Fibroblast of lung (primary cell): Measurements from ENCODE around the gene TFAP2E. TPM values are rescaled to one million over a fixed set of nuclear protein-coding genes. Genes with fewer than 3 reads are reported as not detected.

Source experiments
- DNase-seq, 2 donors: peaks; one replicate each; pipeline versions ENCODE4 v3.0.0 to v3.0.0-alpha.2; 2010; ENCODE audit warnings: low read depth in 2 of 2
- H2AFZ ChIP-seq: 2 replicates; pipeline ENCODE4 v1.5.1; 2012; ENCODE audit warnings: low read length, control low read depth, inconsistent platforms
- H3K27ac ChIP-seq: 2 replicates; pipeline ENCODE4 v1.5.1; 2011; ENCODE audit warnings: low read length, control low read depth; ENCODE audit not compliant: insufficient read depth
- H3K27me3 ChIP-seq: 2 replicates; pipeline ENCODE4 v1.5.1; 2011; ENCODE audit warnings: mild to moderate bottlenecking, low read length; ENCODE audit not compliant: control insufficient read depth, insufficient read depth
- H3K36me3 ChIP-seq: 2 replicates; pipeline ENCODE4 v1.5.1; 2011; ENCODE audit warnings: low read length; ENCODE audit not compliant: control insufficient read depth, insufficient read depth
- H3K4me1 ChIP-seq: 2 replicates; pipeline ENCODE4 v1.5.1; 2011; ENCODE audit warnings: low read length; ENCODE audit not compliant: control insufficient read depth, insufficient read depth; ENCODE audit errors: extremely low read depth
- H3K4me2 ChIP-seq: 2 replicates; pipeline ENCODE4 v1.5.1; 2011; ENCODE audit warnings: low read length, control low read depth; ENCODE audit not compliant: insufficient read depth; ENCODE audit errors: extremely low read depth
- H3K4me3 ChIP-seq, 4 experiments: fragments of 200-600 bp in 1 of 4; sonication (generic) in 1 of 4; replicated peaks in 1 of 4; 2 replicates each; pipeline ENCODE4 v1.5.1; 2011 to 2016; ENCODE audit warnings: low read length in 4 of 4, low read depth in 3 of 4, mild to moderate bottlenecking in 3 of 4, control low read depth in 2 of 4, inconsistent platforms in 1 of 4, mixed read lengths in 1 of 4; ENCODE audit not compliant: insufficient read depth in 1 of 4; ENCODE audit errors: control extremely low read depth in 1 of 4
- H3K79me2 ChIP-seq: 2 replicates; pipeline ENCODE4 v1.5.1; 2012; ENCODE audit warnings: mild to moderate bottlenecking, low read length, inconsistent platforms; ENCODE audit not compliant: control insufficient read depth, insufficient read depth
- H3K9ac ChIP-seq: 2 replicates; pipeline ENCODE4 v1.5.1; 2011; ENCODE audit warnings: mild to moderate bottlenecking, low read length, control low read depth; ENCODE audit not compliant: insufficient read depth
- H3K9me3 ChIP-seq: 2 replicates; pipeline ENCODE4 v1.5.1; 2012; ENCODE audit warnings: low read depth, low read length; ENCODE audit not compliant: control insufficient read depth, insufficient read depth
- H4K20me1 ChIP-seq: 2 replicates; pipeline ENCODE4 v1.5.1; 2011; ENCODE audit warnings: low read length; ENCODE audit not compliant: control insufficient read depth, insufficient read depth; ENCODE audit errors: extremely low read depth
- EZH2 ChIP-seq: IDR thresholded peaks from 2 replicates; pipeline ENCODE4 v1.5.1; 2012; ENCODE audit warnings: low read length, control low read depth, mild to moderate bottlenecking; ENCODE audit errors: missing control alignments
- polyA plus RNA-seq, 2 donors: library from polyadenylated mRNA; depleted of rRNA in 1 of 2; stranded (reverse) in 1 of 2; unstranded in 1 of 2; fragments of >200 nt; gene quantifications; 2 replicates each; pipeline ENCODE4 v1.2.1, GENCODE V29; 2011 to 2012; ENCODE audit warnings: missing spikeins in 1 of 2
- total RNA-seq: library from RNA; depleted of rRNA; stranded (reverse); fragments of >200 nt; gene quantifications from 2 replicates; pipeline ENCODE4 v1.2.1, GENCODE V29; 2014
- TF ChIP-seq, protein P1 (sequence below), 2 donors: IDR thresholded peaks in 1 of 2; conservative IDR thresholded peaks in 1 of 2; 1 replicate in 1 of 2; 2 replicates in 1 of 2; pipeline ENCODE4 v1.5.1; 2011 to 2012; ENCODE audit warnings: low read length in 2 of 2, control low read depth in 1 of 2, inconsistent platforms in 1 of 2, low read depth in 1 of 2, mild to moderate bottlenecking in 1 of 2

The TFAP2E gene
- total and polyA plus RNA-seq, 2 donors (not counting 1 experiment from before 2014, with no cell fraction given) = 0.17 to 0.83 TPM

DNA sequence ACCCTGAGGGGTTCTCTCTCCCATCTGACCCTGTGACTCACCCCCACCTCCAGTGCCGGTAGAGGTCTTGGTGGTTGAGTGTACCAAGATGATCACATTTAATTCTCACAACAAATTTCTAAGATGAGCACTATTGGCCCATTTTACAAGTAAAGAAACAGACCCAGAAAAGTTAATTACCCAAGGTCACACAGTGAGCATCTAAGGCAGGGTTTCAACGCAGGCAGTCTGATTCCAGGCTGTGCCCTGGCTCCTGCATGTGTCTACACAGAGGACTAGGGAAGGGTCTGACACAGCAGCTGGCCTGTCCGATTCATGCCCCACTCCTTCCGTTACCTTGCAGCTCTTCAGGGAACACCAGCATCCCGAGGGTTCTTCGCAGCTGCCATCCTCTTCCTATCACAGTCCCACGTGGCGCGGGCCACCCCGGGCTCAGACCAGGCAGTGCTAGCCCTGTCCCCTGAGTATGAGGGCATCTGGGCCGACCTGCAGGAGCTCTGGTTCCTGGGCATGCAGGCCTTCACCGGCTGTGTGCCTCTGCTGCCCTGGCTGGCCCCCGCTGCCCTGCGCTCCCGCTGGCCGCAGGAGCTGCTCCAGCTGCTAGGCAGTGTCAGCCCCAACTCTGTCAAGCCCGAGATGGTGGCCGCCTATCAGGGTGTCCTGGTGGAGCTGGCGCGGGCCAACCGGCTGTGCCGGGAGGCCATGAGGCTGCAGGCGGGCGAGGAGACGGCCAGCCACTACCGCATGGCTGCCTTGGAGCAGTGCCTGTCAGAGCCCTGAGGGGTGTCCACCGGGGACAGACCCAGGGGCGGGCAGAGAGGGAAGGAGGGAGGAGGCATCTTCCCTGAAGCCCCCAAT lies 8.0 kb upstream of the TFAP2E start:
- no peak for DNase-seq
- no peak overlapping the region for H2AFZ ChIP-seq
- peaks cover 28% of the 10 kb centered on the region for H3K36me3 ChIP-seq
- no peaks in the 10 kb centered on the region for H3K27me3 ChIP-seq
- H3K4me2 ChIP-seq = no peak overlapping the region
- H4K20me1 ChIP-seq = no peaks in the 10 kb centered on the region
- no peak overlapping the region for H3K4me3 ChIP-seq
- H3K79me2 ChIP-seq = no peaks in the 10 kb centered on the region
- no peak overlapping the region for H3K9ac ChIP-seq
- H3K27ac ChIP-seq = no peak overlapping the region
- H3K9me3 ChIP-seq = no peaks in the 10 kb centered on the region
- H3K4me1 ChIP-seq = no peaks in the 10 kb centered on the region
- TF ChIP-seq EZH2 = no peak
- TF ChIP-seq, protein P1, sequence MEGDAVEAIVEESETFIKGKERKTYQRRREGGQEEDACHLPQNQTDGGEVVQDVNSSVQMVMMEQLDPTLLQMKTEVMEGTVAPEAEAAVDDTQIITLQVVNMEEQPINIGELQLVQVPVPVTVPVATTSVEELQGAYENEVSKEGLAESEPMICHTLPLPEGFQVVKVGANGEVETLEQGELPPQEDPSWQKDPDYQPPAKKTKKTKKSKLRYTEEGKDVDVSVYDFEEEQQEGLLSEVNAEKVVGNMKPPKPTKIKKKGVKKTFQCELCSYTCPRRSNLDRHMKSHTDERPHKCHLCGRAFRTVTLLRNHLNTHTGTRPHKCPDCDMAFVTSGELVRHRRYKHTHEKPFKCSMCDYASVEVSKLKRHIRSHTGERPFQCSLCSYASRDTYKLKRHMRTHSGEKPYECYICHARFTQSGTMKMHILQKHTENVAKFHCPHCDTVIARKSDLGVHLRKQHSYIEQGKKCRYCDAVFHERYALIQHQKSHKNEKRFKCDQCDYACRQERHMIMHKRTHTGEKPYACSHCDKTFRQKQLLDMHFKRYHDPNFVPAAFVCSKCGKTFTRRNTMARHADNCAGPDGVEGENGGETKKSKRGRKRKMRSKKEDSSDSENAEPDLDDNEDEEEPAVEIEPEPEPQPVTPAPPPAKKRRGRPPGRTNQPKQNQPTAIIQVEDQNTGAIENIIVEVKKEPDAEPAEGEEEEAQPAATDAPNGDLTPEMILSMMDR (conservative IDR thresholded peaks at IDR 0.05 in 1 of 2, IDR thresholded peaks at IDR 0.05 in 1 of 2; ENCODE audit: low read depth in 1 of 2, low read length in 2 of 2) = no peak

DNA sequence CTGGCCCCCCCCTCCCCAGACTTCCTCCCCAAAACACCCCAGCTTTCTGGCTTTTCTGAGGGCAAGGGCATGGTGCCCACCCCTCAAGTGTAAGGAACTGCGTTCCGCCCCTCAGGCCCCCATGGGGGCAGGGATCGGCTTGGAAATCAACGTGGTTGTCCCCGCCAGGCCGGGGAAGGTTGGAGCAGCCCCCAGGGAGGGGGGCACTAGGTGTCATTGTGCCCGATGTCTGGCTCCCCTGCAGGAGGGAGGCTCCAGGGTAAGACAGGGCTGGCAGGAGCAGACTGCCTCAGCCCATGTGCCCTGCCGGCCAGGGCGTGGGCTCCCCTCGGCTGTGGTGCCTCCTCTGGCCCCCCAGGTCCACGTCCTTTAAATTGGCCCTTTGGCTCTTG lies 7.4 kb upstream of the TFAP2E start:
- Histone ChIP-seq H2AFZ (no peak overlapping the region), H3K79me2 (no peaks in the 10 kb centered on the region), H3K27ac (no peak overlapping the region), H4K20me1 (no peaks in the 10 kb centered on the region), H3K4me2 (no peak overlapping the region), H3K9ac (no peak overlapping the region), H3K27me3 (no peaks in the 10 kb centered on the region), H3K9me3 (no peaks in the 10 kb centered on the region), H3K36me3 (peaks cover 27% of the 10 kb centered on the region), H3K4me1 (no peaks in the 10 kb centered on the region), H3K4me3 (no peak overlapping the region)
- TF ChIP-seq EZH2 = no peak
- TF ChIP-seq, protein P1 (conservative IDR thresholded peaks at IDR 0.05 in 1 of 2, IDR thresholded peaks at IDR 0.05 in 1 of 2; ENCODE audit: low read depth in 1 of 2, low read length in 2 of 2) = no peak
- no peak for DNase-seq

DNA sequence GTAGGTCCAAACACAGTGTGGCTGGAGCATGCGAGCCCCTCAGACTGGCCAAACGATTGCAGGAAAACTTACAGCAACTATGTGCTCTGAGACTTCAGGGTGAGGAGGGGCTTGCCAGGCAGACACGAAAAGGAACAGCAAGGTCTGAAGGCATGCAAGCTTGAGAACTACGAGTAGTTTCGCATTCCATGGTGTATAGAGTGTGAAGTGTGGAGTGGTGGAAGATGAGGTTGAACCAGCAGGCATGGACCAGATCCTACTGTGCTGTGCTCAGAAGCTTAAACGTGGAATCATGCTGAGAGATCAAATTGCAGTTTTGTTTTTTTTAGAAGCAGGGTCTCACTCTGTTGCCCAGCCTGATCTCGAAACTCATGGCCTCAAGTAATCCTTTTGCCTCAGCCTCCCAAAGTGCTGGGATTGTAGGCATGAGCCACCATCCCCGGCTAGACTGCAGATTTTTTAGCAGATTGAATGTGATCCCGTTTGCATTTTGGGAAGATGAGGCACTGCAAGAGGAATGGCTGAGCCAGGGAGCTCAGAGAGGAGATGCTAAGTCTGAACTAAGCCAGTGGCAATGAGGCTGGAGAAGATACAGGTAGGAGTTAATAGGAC lies 5.1 kb upstream of the TFAP2E start:
- no peaks in the 10 kb centered on the region for H4K20me1 ChIP-seq
- no peak overlapping the region for H3K9ac ChIP-seq
- TF ChIP-seq, protein P1 (conservative IDR thresholded peaks at IDR 0.05 in 1 of 2, IDR thresholded peaks at IDR 0.05 in 1 of 2; ENCODE audit: low read depth in 1 of 2, low read length in 2 of 2) = no peak
- no peak for TF ChIP-seq EZH2

More for the DNA sequence above, 5.1 kb upstream of the TFAP2E start:
- no peaks in the 10 kb centered on the region for H3K79me2 ChIP-seq
- no peak overlapping the region for H3K27ac ChIP-seq
- H3K36me3 ChIP-seq = peaks cover 17% of the 10 kb centered on the region
- H3K27me3 ChIP-seq = peaks cover 6% of the 10 kb centered on the region
- no peaks in the 10 kb centered on the region for H3K9me3 ChIP-seq
- no peaks in the 10 kb centered on the region for H3K4me1 ChIP-seq
- DNase-seq = no peak
- H2AFZ ChIP-seq = no peak overlapping the region
- no peak overlapping the region for H3K4me2 ChIP-seq
- H3K4me3 ChIP-seq = no peak overlapping the region
